HG03060 (cell line): ENCODE measurements around the gene RPL31.

Experiments used
- ATAC-seq: cut with Tn5 transposase; IDR thresholded peaks from one replicate; pipeline ENCODE4 v1.9.1; 2021; ENCODE audit warnings: low read depth, moderate number of reproducible peaks; ENCODE audit not compliant: unreplicated experiment

RPL31 gene

GRCh38 chr2:100974712-100975520 is 27.2 kb upstream of the RPL31 start:
- ATAC-seq, result no peak

- ATAC-seq, result no peak
Observed at GRCh38 chr2:100975521-100975785, 26.6 kb upstream of the RPL31 start.

GRCh38 chr2:100976061-100976460 is 26.0 kb upstream of the RPL31 start:
- no peak for ATAC-seq

GRCh38 chr2:100976645-100977391 is 25.3 kb upstream of the RPL31 start:
- peak; percentile 72 for ATAC-seq

- no peak for ATAC-seq
Observed at GRCh38 chr2:100977511-100977910, 24.6 kb upstream of the RPL31 start.

- ATAC-seq, result no peak
Observed at GRCh38 chr2:100978582-100979191, 23.4 kb upstream of the RPL31 start.

GRCh38 chr2:100980046-100980445 is 22.0 kb upstream of the RPL31 start:
- ATAC-seq, result no peak

- ATAC-seq, result no peak
Observed at GRCh38 chr2:100981011-100981410, 21.1 kb upstream of the RPL31 start.

- ATAC-seq, result no peak
Observed at GRCh38 chr2:100982431-100982861, 19.6 kb upstream of the RPL31 start.

- ATAC-seq, result no peak
Observed at GRCh38 chr2:100983201-100983600, 18.9 kb upstream of the RPL31 start.

GRCh38 chr2:100983684-100984310 is 18.3 kb upstream of the RPL31 start:
- ATAC-seq, result no peak

GRCh38 chr2:100984892-100985307 is 17.2 kb upstream of the RPL31 start:
- ATAC-seq, result no peak

GRCh38 chr2:100986157-100986556 is 15.9 kb upstream of the RPL31 start:
- no peak for ATAC-seq

- no peak for ATAC-seq
Observed at GRCh38 chr2:100987536-100987935, 14.6 kb upstream of the RPL31 start.

- no peak for ATAC-seq
Observed at GRCh38 chr2:100987974-100988373, 14.1 kb upstream of the RPL31 start.

GRCh38 chr2:100988630-100989417 is 13.3 kb upstream of the RPL31 start:
- no peak for ATAC-seq

GRCh38 chr2:100989666-100990065 is 12.4 kb upstream of the RPL31 start:
- ATAC-seq, result no peak

GRCh38 chr2:100990166-100990565 is 11.9 kb upstream of the RPL31 start:
- ATAC-seq, result no peak

GRCh38 chr2:100990650-100991403 is 11.3 kb upstream of the RPL31 start:
- ATAC-seq, result no peak

- ATAC-seq, result no peak
Observed at GRCh38 chr2:100991404-100991773, 10.7 kb upstream of the RPL31 start.
